SK-N-SH treated with all-trans-retinoic acid at 6 μM for 48 hours (cell line): Measurements from ENCODE around the gene MMP14.

ENCODE experiments used
- ATAC-seq: fragments of 200-7000 bp; cut with Tn5 transposase; 3 replicates; pipeline ENCODE4 v1.9.1; 2020; ENCODE audit warnings: mild to moderate bottlenecking, moderate library complexity
- ARNTL ChIP-seq: fragments of 450-650 bp; formaldehyde crosslinking; IDR thresholded peaks from 2 replicates; pipeline ENCODE4 v1.5.0; 2020; ENCODE audit warnings: low read depth, mild to moderate bottlenecking, moderate library complexity, borderline replicate concordance
- BACH2 ChIP-seq: fragments of 250-450 bp; sonication (Bioruptor Pico); IDR thresholded peaks from 2 replicates; pipeline ENCODE4 v1.9.0; 2021; ENCODE audit warnings: mild to moderate bottlenecking, borderline replicate concordance
- CSRNP3 ChIP-seq: fragments of 250-450 bp; sonication (Bioruptor Pico); IDR thresholded peaks from 2 replicates; pipeline ENCODE4 v1.5.1; 2021; ENCODE audit warnings: mild to moderate bottlenecking, moderate library complexity
- ESRRG ChIP-seq: fragments of 250-450 bp; sonication (Bioruptor Pico); IDR thresholded peaks from 2 replicates; pipeline ENCODE4 v1.6.1; 2021; ENCODE audit warnings: mild to moderate bottlenecking
- GLIS3 ChIP-seq: fragments of 250-450 bp; sonication (Bioruptor Pico); IDR thresholded peaks from 2 replicates; pipeline ENCODE4 v1.5.0; 2020; ENCODE audit warnings: mild to moderate bottlenecking, moderate library complexity
- ISL1 ChIP-seq: fragments of 250-450 bp; sonication (Bioruptor Pico); IDR thresholded peaks from 2 replicates; pipeline ENCODE4 v2.1.2; 2022; ENCODE audit warnings: mild to moderate bottlenecking, moderate library complexity
- OSR1 ChIP-seq: fragments of 250-450 bp; sonication (Bioruptor Pico); IDR thresholded peaks from 2 replicates; pipeline ENCODE4 v1.8.0; 2022; ENCODE audit warnings: moderate library complexity, mild to moderate bottlenecking, inconsistent platforms
- PATZ1 ChIP-seq: fragments of 250-450 bp; sonication (Bioruptor Pico); IDR thresholded peaks from 2 replicates; pipeline ENCODE4 v1.8.0; 2020; ENCODE audit warnings: mild to moderate bottlenecking, moderate library complexity, borderline replicate concordance
- POU6F1 ChIP-seq: fragments of 250-450 bp; sonication (Bioruptor Pico); IDR thresholded peaks from 2 replicates; pipeline ENCODE4 v1.8.0; 2021; ENCODE audit warnings: low read depth, mild to moderate bottlenecking, moderate library complexity, borderline replicate concordance
- PPARA ChIP-seq: fragments of 250-450 bp; sonication (Bioruptor Pico); IDR thresholded peaks from 2 replicates; pipeline ENCODE4 v1.5.0; 2020; ENCODE audit warnings: mild to moderate bottlenecking, borderline replicate concordance
- RARB ChIP-seq: fragments of 250-450 bp; sonication (Bioruptor Pico); IDR thresholded peaks from 2 replicates; pipeline ENCODE4 v1.8.0; 2021; ENCODE audit warnings: mild to moderate bottlenecking, moderate library complexity
- SNAI2 ChIP-seq: fragments of 250-450 bp; sonication (Bioruptor Pico); IDR thresholded peaks from 2 replicates; pipeline ENCODE4 v1.5.0; 2020; ENCODE audit warnings: mild to moderate bottlenecking, moderate library complexity
- TOX ChIP-seq: fragments of 250-450 bp; sonication (Bioruptor Pico); IDR thresholded peaks from 2 replicates; pipeline ENCODE4 v1.8.0; 2021; ENCODE audit warnings: mild to moderate bottlenecking, moderate library complexity, borderline replicate concordance
- TSHZ2 ChIP-seq: fragments of 250-450 bp; sonication (Bioruptor Pico); IDR thresholded peaks from 2 replicates; pipeline ENCODE4 v1.5.0; 2020; ENCODE audit warnings: mild to moderate bottlenecking, moderate library complexity
- ZFP30 ChIP-seq: fragments of 450-650 bp; formaldehyde crosslinking; IDR thresholded peaks from 2 replicates; pipeline ENCODE4 v1.5.0; 2022; ENCODE audit warnings: mild to moderate bottlenecking, moderate library complexity
- ZNF565 ChIP-seq: fragments of 450-650 bp; formaldehyde crosslinking; conservative IDR thresholded peaks from 2 replicates; pipeline ENCODE4 v1.5.0; 2020; ENCODE audit warnings: low read depth, mild to moderate bottlenecking, moderate library complexity
- ZNF70 ChIP-seq: fragments of 450-650 bp; formaldehyde crosslinking; IDR thresholded peaks from 2 replicates; pipeline ENCODE4 v1.5.0; 2020; ENCODE audit warnings: mild to moderate bottlenecking, moderate library complexity
- ZNF8 ChIP-seq: fragments of 450-650 bp; formaldehyde crosslinking; IDR thresholded peaks from 2 replicates; pipeline ENCODE4 v1.5.0; 2020; ENCODE audit warnings: mild to moderate bottlenecking, moderate library complexity

The MMP14 gene

GRCh38 chr14:22824711-22825359 is 11.6 kb upstream of the MMP14 start (continued):
- no peak for TF ChIP-seq POU6F1

- ATAC-seq: 0 out of 3 replicates have a peak, but pooled peaks have one; percentile 7
Observed at GRCh38 chr14:22829076-22829660, 7.2 kb upstream of the MMP14 start.

- peak; percentile 97 for ATAC-seq
- TF ChIP-seq ISL1: no peak
- peak; percentile 56; the same call in 1 of the 2 replicates for TF ChIP-seq TSHZ2 (CRISPR knock-in tag)
- TF ChIP-seq, all 23 proteins: peak for 1
Observed at GRCh38 chr14:22829661-22830442, 6.5 kb upstream of the MMP14 start, which contains the start of gene MRPL52. TSS of gene MRPL52 (plus strand) at chr14:22829887. CDS start at chr14:22829913, 26 bp downstream.

- TF ChIP-seq SNAI2 (no peak), GLIS3 (no peak), TSHZ2 (CRISPR knock-in tag) (no peak), ISL1 (no peak), PPARA (CRISPR knock-in tag) (no peak), ZNF70 (no peak), BACH2 (CRISPR knock-in tag) (no peak), ZFP30 (CRISPR knock-in tag) (no peak), ARNTL (CRISPR knock-in tag) (no peak), TOX (CRISPR knock-in tag) (no peak), ESRRG (CRISPR knock-in tag) (no peak), ZNF8 (CRISPR knock-in tag) (no peak), RARB (CRISPR knock-in tag) (no peak), POU6F1 (no peak), PATZ1 (no peak), OSR1 (CRISPR knock-in tag) (no peak), ZNF565 (CRISPR knock-in tag) (no peak), CSRNP3 (CRISPR knock-in tag) (no peak)
- ATAC-seq: peak; percentile 9; the same call in 2 of the 3 replicates
Observed at GRCh38 chr14:22830443-22831010, 5.9 kb upstream of the MMP14 start.
